Activated T-cell treated with anti-CD3 and anti-CD28 coated beads for 48 hours (primary cell): ENCODE data around the gene DENND2A.

Source experiments
- DNase-seq: peaks from one replicate; pipeline ENCODE4 v3.0.0-alpha.2; 2020; ENCODE audit warnings: low read depth

Gene DENND2A

DNA sequence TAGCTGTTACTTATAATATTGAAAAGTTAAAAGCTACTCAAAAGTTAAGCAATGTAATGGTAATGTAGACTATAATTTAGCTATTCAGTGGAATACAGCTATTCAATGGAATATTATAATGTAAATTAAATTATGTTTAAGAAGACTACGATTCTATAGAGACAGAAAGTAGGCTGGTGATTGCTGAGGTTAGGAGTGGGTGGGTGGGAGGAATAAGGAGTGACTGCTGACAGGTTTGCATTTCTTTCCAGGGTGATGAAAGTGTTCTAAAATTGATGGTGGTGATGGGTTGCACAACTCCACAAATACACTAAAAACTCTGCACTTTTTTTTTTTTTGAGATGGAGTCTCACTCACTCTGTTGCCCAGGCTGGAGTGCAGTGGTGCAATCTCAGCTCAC lies 21.4 kb downstream of the DENND2A start:
- DNase-seq, result no peak

DNA sequence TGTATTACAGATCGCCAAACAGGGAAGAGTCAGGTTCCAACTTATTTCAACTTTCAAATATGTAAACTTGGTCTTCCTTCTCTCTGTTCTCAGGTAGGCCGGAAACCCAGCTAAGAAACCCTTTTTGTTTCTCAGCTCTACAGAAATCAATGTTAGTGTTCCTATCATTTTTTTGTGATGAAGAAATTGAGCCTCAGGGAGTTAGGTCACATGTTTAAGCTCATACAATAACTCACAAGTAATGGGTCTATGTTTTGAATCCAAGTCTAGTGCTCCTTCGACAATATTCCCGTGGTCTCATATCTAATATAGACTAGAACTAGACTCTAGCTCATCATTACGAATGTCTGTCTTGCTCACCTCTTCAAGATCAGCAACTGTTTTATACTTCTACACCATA lies 22.3 kb downstream of the DENND2A start:
- DNase-seq, result no peak

DNA sequence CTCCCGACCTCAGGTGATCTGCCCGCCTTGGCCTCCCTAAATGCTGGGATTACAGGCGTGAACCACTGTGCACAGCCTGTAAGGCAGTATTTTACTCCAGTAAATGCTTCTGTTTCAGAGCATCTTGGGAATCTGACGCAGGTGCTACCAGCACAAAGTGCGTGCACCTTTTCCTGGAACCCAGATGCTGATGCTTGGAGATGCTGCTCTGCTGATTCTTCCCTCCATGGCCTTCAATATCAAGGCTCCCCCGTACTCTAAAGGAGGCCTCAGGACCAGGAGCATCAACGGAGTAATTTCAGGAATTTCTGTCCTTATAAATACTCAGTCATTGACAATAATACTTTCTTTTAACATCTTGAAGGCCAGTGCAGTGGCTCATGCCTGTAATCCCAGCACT lies 23.5 kb downstream of the DENND2A start:
- no peak for DNase-seq

DNA sequence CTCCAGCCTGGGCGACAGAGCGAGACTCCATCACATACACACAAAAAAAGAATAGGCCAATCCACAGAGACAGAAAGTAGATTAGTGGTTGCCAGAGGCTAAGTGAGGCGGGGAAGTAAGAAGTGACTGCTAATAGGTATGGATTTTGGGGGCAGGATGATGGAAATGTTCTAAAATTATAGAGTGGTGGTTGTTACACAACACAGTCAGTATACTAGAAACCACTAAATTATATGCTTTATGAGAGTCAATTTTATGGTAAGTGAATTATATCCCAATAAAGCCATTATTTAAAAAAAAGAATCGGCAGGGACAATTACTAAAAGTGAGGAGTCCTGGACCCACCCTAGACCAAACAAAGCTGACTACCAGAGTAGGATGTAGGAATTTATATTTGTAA lies 24.3 kb downstream of the DENND2A start:
- no peak for DNase-seq

DNA sequence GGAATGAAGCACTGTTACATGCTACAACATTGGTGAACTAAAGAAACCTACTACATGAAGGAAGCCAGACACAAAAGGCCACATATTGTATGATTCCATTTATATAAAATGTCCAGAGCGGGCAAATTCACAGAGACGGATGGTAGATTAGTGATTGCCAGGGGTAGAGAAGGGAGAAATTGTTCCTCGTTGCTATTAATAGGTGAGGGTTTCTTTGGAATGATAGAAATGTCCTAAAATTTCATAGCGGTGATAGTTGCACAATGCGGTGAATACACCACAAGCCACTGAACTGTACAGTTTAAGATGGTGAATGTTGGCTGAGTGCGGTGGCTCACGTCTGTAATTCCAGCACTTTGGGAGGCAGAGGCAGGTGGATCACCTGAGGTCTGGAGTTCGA lies 29.0 kb downstream of the DENND2A start:
- no peak for DNase-seq

DNA sequence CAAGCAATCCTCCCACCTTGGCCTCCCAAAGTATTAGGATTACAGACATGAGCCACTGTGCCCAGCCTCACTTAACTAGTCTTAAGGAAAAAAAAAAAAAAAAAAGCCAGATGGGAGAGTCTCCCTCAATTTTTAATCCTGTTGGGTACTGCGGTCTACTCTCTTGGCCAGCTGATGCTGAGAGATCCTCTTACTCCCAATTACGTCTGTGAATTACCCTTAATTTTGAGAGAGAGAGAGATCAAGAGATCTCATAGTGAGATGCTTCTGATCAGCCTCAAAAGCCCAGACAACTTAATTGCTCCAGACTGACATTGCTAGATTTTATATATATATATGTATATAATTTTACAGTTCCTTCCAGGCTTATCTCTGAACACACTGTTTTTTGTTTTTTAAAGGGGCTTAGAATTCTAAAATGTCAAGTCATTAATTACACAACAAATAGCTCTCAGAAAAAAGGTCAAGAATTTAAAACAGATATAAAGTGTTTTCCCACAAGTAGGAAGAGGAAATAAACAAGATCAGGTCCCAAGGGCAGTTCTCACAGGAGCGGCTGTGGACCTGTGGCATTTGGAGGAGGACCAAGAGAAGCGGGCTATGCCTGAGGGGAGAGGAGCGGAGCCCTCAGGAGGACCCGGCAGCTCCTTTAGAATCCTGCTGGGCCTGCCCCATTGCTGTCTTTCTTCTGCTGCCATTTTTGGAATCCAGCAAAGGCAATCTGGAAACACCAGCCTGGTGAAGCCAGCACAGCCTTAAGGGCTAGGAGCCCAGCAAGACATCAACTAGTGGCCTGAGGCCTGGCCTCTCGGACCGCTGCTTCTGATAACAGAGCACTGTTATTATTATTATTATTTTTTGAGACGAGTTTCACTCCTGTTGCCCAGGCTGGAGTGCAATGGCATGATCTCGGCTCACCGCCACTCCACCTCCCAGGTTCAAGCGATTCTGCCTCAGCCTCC lies 30.1 kb downstream of the DENND2A start:
- DNase-seq, result no peak

DNA sequence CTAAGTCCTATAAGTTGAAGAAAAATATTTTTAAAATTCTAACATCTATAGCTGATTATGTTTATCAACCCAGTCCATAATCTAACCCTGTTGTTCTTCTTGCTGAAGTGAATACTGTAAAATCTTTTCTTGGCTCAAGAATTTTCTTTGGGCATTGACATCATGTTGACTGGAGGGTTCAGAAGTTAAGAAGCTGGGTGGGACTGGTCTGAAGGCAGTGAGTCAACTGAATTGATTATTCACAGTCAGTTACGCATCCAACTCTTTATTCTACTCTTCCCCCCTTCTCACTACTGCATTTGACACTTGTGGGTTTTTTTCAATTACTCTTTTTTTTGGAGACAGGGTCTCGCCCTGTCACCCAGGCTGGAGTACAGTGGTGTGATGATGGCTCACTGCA lies 31.0 kb downstream of the DENND2A start:
- no peak for DNase-seq

DNA sequence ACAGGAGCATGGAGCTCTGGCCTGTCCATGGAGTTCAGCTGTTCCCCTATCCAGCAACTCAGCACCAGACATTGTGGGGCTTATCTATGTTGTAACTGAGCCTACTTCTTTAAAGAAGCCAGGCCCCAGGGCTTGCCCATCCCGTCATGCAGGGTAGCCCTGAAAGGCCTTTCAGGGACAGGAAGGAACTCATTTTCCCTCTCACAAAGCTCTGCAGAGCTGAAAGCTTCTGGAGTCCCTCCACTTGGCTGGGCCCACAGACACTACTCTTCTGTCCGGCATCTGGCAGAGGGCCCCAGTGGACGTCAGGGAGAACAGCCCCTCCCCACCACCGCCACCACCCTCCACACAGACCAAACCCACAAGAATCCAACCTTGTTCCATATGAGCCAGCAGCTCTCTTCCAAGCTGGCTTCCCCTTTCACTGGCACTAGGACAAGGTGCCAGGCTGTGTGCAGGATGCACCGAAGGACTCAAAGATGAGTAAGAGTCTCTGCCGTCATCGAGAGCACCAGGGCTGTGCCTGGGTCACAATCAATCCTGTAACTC lies 33.1 kb downstream of the DENND2A start:
- DNase-seq, result no peak

DNA sequence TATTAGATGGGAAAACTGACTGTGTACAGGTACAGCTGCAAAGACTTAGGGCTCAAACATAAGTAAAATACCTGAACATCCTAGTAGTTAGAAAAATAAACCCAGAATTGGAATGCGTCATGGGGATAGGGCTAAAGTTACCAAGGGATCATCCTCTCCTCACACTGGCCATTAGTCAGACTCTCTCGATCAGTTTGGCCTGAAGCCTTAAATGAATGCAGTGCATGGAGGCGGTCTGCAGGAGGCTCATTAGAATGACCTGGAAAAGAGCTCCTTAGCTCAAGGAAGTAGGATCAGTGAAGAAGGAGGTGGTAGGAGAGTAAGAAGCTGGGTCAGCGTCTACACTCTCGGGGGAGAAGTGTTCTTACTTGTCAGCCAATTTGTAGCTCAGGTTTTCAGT lies 35.3 kb downstream of the DENND2A start:
- DNase-seq, result no peak

DNA sequence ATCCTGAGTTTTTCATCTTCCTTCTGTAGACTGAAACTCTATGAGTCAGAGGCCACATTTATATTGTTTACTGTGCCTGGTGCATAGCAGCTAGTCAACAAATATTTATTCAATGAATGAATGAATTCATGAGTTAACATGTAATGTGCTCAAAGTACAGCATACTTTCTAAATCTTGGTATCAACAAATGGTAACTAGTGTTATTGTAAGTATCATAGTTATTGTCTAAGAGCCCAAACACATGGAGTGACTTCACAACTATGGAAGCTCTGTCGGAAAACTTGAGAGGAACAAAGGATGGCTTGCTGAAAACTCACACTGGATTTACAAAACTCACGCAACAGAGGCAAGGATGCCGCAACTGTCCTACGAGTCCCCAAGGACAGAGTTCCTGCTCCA lies 35.9 kb downstream of the DENND2A start:
- no peak for DNase-seq

DNA sequence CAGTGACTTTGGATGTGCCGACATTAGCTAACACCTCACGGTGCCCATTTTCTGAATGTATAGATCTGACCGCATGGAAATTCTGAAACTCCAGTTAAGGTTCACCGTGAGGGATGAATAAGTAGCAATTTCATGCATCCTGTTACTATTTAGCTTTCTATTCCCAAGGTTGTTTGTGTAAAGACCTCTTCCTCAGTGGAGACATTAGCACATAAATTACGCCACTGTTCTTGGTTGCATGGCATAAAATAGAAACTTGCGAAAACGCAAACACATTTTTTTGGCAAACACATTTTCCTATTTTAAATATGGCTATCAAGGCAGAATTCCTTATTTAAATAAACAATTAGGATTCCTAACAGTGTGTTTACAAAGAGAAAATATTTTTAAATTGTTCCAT lies 36.5 kb downstream of the DENND2A start:
- DNase-seq, result no peak

DNA sequence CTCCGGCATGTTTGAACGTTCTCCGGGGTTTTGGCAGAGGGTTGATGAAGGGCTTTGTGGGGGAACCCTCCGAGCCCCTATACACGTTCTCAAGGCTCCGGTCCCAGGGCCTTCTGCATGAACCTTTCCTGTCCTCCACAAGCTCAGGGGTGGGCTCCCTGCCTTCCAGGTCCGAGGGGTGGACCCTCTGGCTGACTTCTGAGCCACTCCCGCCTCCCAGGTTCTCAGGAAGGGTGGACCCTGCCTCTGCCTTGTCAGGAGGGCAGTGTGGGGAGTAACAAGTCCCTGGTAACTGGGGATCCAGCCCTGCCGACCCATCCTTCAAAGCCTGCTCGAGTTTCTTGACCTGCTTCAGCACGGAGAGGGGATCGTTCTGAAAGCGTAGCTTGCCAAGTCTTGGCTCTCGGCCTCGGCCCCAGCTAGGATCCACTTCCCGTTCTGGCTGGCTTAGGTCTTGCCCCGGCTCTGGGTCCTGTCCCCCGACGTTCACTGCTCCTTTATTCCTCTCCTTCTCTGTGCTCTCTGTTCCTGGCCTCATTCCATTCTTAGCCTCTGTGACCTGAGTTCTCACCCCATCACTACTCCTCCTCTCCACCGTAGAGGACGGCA lies 38.9 kb downstream of the DENND2A start:
- no peak for DNase-seq

DNA sequence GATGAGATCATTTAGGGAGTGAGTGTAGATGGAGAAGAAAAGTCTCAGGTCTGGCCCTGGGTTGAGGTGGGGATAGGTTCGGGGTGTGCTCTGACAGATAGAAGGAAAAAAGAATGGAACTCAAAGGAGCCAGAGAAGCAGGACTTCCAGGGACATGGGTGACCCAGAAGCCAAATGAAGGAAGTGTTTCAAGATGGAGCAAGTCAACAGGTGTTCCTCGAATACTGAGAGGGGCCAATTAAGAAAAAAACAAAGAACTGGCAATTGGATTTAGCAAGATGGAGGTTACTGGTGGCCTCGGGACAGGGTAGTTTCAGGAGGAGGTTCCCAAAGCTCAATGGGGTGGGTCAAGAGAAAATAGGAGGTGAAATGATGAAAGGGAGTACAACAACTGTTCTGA lies 40.3 kb downstream of the DENND2A start:
- no peak for DNase-seq

DNA sequence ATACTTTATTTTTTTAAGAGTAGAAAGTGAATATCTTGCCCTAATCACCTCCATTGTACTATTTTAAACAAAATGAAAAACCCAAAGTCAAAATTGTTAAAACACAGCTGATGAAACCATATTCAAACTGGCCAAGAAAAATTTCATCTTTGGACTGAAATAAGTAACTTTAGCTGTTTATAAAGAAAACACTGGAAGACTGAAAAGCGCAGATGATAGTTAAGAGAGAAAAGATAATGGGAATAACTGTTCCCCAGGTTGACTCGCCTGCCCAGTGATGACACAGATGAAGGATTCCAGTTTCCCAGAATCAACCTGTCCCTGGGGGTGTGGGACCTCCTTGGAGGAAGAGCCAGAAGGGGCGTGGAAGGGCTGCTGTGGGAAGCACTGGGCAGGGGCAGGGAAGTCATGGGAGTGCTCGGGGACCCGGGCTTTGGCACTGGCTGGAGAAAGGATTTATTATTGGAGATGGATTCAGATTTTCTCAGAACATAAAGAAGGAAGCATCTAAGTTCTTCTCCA lies 43.1 kb downstream of the DENND2A start:
- DNase-seq, result no peak

DNA sequence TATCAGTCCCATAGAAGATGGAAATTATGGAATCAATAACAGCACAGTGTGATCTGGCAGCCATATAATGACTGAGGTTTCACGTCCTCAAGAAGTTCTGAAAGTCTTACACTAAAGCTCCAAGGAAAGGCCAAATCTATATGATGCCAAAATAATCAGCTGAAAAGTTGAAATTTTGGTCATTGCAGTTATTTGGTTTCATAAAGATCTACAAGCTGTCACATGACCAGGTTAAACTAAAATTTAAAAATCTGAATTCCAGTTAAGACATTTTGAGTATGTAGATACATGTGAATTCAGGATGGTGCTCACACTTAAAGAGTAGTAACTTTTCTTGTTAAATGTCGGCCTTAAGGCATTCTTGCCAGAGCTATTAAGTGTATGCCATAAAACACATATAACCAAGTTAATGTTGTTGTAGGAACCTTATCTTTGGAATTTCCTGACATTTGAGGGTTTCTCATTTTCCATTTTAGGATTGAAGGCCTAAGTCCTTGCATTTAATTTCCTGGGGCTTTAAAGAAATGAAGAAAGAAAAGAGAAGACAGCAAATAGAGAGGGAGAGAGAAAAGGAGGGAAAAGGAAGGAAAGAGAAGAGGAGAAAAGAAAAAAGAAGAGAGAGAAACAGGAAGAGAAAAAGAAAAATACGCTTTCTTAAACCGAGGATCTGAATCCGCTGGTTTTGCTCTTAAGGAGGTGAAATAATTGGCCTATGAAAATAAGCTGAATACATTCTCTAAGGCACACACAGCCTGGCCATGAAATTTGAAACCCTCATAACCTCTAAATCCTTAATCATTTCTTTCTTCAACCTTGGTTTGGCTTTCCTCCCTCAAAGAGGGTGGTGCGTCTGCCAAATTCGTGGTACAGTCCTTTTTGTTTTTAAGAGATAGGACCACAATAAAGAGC lies 43.8 kb downstream of the DENND2A start:
- DNase-seq, result no peak

DNA sequence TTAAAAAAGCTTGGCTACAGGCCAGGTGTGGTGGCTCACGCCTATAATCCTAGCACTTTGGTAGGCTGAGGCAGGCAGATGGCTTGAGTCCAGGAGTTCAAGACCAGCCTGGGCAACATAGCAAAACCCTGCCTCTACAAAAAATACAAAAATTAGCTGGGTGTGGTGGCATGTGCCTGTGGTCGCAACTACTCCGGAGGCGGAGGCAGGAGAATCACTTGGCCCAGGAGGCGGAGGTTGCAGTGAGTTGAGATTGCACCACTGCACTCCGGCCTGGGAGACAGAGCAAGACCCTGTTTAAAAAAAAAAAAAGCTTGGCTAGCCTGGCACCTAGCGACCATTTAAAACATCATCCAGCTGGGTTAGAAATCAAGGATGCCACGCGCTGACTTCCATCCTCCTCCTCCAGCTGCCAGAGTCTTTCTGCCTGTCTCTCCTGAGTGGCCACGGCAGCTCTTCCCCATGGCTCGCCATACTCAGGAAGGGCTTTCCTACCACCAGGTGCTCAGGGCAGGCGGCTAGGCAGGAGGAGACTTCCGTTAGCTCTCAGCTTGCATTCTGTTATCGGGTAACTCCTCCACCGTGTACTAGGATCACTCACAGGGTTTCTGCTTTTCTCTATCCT lies 45.0 kb downstream of the DENND2A start:
- no peak for DNase-seq

DNA sequence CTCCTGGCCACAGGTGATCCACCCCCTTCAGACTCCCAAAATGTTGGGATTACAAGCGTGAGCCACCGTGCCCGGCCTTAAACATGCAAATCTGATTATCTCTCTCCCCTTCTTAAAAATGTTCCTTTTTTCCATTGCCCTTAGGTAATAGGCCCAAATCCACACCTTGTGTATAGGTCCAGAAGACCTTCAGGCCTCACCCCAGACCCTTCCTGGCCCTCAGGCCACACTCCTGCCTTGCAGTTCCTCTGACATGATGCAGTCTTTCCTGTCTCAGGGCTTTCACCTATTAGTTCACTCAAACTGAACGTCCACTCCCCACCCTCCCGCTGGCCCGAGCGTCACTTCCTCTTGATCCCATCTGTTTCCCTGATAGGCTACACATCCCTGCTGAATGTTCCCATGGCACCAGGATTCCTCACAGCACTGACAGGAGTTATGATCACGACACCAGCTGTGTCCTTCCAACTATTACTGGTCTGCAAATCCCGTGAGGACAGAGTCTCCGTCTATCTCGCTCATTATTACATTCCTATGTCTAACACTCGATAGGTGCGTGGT lies 46.4 kb downstream of the DENND2A start:
- DNase-seq, result no peak

DNA sequence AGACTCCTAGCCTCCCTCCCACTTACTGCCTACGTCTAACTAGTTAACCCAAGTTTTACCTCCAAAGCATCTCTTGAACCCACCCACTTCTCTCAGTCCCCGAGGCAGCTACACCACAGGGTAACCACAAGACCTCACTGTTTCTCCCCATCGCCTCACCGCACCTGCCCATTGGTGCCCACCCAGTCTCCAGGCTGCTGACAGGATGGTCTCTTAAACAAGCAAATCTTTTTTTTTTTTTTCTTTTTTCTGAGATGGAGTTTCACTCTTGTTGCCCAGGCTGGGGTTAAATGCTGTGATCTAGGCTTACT lies 47.0 kb downstream of the DENND2A start:
- peak; percentile 3 for DNase-seq

DNA sequence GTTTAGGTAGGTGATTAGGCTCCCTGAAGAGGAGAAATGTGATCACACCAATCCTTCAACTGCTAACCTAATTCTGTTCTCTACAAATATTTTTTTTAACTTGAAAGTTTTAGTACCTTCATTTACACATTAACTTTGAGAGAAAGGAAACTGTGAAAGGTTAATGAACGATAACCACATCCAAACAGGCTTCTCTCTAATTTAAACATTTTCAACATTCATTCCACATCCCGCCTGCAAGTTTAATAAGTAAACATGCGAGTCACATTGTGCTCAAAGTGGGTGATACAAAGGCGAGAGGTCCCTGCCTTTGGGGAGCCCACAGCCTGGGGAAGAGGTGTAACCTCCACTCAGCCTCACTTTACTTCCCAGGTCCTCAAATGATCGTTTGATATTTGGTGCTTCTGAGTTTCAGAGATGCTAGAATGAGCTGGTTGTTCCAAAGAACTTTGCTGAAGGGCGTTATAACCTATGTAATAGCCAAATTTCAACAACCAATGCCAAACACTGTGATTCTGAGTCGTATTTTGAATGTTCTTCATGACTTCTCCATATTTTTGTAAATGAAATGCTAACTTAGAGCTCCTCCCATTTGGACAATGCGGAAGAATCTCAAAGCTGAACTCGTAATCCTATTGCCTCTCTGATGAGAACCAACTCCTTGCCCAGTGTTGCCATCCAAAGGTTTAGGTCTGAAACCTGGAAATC lies 47.5 kb downstream of the DENND2A start:
- no peak for DNase-seq

DNA sequence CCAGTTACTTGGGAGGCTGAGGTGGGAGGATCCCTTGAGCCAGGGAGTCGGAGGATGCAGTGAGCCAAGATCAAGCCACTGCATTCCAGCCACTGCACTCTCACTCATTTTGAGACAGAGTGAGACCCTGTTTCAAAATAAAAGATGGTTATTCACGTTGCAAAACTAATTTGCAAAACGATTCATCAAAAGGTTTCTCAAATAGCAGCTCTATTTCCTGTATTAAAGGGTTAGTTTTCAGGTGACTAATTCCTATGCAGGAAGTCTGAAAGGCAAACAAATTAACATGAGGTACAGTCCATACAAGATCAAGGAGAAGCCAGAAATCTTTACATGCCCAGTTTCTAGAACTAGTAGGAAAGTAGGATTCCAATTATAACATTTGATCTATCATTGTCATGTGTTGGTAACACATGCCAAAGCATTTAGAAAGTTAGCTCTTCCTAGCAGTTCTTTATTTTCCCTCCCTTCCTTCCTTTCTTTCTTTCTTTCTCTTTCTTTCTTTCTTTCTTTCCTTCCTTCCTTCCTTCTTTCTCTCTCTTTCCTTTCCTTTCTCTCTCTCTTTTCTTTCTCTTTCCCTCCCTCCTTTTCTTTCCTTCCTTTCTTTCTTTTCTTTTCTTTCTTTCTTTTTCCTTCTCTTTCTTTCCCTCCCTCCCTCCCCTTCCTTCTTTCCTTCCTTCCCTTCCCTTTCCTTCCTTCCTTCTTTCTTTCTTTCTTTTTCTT lies 49.3 kb downstream of the DENND2A start:
- no peak for DNase-seq
